GM12801 (cell line): ENCODE results near the gene NOL4L.

Experiments used
- TF ChIP-seq, protein P1 (sequence below): IDR thresholded peaks from one replicate; pipeline ENCODE4 v1.5.1; 2011; ENCODE audit warnings: control low read depth; ENCODE audit not compliant: insufficient read length; ENCODE audit errors: extremely low read depth

NOL4L gene

GRCh38 chr20:32598606-32599005 is 13.5 kb upstream of the NOL4L start:
- TF ChIP-seq, protein P1, sequence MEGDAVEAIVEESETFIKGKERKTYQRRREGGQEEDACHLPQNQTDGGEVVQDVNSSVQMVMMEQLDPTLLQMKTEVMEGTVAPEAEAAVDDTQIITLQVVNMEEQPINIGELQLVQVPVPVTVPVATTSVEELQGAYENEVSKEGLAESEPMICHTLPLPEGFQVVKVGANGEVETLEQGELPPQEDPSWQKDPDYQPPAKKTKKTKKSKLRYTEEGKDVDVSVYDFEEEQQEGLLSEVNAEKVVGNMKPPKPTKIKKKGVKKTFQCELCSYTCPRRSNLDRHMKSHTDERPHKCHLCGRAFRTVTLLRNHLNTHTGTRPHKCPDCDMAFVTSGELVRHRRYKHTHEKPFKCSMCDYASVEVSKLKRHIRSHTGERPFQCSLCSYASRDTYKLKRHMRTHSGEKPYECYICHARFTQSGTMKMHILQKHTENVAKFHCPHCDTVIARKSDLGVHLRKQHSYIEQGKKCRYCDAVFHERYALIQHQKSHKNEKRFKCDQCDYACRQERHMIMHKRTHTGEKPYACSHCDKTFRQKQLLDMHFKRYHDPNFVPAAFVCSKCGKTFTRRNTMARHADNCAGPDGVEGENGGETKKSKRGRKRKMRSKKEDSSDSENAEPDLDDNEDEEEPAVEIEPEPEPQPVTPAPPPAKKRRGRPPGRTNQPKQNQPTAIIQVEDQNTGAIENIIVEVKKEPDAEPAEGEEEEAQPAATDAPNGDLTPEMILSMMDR, result no peak

- TF ChIP-seq, protein P1, result no peak
Observed at GRCh38 chr20:32597714-32598113, 12.6 kb upstream of the NOL4L start.

DNA sequence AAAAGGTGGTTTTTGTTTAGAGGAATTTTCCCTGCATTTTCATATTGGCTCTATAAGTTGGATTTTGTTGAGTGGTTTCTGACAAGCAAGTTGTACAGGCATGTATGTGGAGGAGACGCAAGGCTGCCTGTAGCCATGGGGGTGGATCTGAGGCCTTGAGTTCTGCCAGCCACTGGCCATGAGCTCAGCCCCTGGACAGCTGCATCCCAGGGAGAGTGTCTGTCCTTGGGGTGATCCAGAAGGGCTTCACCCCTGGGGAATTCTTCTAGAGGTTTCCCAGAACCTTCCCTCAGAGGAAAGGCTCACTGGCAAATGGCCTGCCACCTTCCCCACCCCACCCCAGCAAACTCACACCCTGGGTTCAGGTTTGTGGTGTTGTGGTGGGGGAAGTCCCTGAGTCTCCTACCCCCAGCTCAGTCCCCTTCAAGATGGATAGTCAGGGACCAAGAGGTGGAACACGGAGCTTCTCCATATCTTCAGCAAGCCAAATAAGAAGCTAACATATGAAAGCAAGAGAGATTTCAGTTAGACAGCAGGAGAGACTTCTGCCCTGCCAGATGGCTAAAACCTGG is 11.6 kb upstream of the NOL4L start:
- TF ChIP-seq, protein P1, result no peak

GRCh38 chr20:32595143-32595542 is 10.0 kb upstream of the NOL4L start:
- TF ChIP-seq, protein P1, result no peak

GRCh38 chr20:32594204-32594603 is 9.1 kb upstream of the NOL4L start:
- TF ChIP-seq, protein P1, result no peak

- TF ChIP-seq, protein P1, result no peak
Observed at GRCh38 chr20:32592022-32592421, 6.9 kb upstream of the NOL4L start.

DNA sequence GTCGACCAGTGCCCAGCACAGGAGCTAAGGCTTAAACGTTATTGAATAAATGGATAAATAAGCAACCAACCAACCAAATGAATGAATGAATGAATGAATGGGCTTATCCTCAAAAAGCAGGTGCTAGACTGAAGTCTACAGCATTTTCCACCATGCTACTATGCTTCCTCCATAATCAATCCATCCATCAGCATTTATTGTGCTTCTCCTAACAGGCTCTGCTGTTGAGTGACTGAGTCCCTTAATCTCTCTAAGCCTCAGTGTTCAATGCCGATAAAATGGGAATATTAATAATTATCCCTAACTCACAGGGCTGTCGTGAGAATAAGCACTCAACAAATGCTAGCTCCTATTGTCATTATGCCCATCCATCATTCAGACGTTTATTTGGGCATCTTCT is 4.6 kb upstream of the NOL4L start:
- TF ChIP-seq, protein P1, result no peak
